HS-27A (cell line): ENCODE results near the gene MLC1.

Experiments used
- DNase-seq: peaks from one replicate; pipeline ENCODE4 v3.0.0-alpha.2; 2012; ENCODE audit warnings: low read depth, missing footprints

Gene MLC1

DNA sequence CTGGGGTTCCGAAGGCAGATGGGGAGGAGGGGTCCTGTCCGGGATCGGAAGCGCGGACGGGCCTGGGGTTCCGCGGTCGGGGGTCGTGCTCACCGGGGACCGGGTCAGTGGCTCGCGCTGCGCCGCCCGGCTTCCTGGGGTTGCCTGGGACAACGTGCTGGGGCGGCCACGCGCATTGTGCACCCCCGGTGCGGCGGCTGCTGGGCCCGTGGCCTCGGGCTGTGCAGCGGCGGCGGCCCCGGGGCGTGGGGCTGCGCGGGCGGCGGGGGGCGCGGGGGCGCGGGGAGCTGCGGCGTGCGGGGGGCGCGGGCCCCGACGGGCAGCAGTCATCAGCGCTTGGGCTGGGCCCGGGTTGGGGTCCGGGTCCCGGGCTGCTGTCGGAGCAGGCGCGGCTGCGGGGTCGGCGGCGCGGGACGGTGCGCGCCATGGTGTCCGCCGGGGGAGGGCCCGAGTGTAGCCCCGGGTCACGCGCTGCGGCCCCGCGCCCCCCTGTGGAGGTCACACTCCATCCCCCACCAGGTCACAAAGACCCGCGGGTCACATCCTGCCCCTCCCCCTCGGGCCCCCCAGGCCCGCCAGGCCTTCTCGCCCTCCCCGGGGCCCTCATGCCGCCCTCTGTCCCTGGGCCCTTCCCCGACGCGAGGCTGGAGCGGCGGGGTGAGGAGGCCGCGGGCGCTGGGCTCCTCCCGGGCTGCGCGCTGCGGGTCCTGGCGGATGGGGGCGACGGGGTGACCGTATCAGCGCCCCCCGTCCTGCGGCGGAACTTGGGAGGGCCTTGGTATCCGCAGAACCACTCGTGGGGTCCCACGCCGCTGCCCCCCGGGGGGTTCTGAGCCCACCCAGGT, 26.9 kb downstream of the MLC1 start, which contains the start of gene TTLL8:
Gene TTLL8 (minus strand): TSS at position 238 of the 845 bp plus-strand sequence.
- no peak for DNase-seq

DNA sequence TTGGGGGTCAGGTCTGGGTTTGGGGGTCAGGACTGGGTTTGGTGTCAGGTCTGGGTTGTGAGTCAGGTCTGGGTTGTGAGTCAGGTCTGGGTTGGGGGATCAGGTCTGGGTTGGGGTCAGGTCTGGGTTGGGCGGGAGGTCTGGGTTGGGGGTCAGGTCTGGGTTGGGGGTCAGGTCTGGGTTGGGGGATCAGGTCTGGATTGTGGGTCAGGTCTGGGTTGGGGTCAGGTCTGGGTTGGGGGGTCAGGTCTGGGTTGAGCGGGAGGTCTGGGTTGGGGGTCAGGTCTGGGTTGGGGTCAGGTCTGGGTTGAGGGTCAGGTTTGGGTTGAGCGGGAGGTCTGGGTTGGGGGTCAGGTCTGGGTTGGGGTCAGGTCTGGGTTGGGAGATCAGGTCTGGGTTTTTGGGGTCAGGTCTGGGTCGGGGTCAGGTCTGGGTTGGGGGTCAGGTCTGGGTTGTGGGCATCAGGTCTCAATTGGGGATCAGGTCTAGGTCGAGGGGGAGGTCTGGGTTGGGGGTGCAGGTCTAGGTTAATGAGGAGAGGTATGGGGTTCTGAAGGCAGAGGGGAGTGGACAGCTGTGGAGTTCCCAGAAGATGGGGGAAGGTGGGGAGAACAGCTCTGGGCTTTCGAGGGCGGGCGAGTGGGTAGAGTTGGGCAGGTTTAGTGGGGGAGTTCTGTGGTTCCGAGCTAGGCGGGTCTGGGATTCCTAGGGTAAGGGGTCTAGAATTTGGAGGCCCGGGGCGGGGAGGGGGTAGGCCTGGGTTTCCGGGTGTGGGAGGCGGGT, 27.8 kb downstream of the MLC1 start:
- no peak for DNase-seq

DNA sequence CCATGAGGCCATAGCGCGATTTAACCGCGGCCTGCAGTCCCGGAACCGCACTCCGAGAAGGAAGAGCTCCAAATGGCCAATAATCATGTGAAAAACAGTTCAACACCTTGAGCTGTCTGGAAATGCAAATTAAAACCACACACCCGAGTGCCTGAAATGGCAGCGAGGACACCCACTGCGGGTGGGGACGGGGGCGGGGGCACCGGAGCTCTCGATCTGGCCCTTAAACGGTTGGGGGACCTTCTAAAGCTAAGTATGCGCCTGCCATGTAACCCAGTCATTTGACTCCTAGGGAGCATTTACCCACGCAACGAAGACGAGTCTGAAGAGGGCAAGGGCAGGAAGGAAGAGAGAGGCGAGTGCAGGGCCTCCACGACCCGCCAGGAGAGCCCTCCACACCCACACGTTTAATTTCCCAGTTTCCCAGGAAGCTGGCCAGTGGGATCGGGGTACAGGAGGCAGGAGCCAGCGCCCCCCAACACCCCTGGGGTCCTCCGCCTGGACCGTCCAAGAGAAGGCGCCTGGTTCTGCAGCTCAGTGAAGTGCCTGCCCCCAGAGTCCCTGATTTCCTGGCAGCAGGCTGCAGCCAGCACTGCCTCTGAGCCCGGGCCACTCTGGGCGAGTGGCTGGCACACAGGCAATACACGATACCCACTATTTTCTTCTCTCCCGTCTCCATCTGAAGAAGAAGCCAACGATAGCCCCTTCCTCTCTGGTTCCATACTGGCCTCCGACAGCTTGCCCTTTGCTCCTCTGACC, 28.8 kb downstream of the MLC1 start:
- DNase-seq, result no peak

DNA sequence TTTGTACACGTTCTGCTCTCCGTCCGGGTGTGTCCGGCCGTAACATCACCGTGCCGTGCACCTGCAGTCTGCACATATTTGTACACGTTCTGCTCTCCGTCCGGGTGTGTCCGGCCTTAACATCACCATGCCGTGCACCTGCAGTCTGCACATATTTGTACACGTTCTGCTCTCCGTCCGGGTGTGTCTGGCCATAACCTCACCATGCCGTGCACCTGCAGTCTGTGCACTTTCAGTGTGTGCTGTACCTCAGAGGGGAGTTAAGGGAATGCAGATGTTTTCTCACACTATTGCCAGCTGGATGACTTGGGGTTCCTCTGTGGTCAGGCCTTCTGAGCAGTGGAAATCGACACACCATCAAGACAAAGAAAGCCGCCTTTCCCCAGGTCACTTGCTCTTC, 31.4 kb downstream of the MLC1 start:
- no peak for DNase-seq

DNA sequence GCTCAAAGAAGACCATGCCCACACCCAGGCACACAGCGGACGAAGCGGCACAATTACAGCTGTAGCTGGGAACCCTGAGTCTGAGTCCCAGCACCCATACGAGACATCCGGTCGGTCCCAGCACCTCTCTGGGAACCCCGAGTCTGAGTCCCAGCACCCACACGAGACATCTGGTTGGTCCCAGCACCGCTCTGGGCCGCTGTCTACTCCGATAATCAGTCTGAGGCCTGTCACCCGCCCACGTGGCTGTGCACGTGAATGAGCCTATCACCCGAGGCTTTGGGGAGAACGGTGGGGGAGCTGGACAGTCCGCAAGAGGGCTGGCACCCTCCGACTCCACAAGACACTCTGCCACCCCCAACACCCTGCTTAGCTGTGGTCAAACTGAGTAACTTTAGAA, 33.3 kb downstream of the MLC1 start:
- DNase-seq, result no peak

DNA sequence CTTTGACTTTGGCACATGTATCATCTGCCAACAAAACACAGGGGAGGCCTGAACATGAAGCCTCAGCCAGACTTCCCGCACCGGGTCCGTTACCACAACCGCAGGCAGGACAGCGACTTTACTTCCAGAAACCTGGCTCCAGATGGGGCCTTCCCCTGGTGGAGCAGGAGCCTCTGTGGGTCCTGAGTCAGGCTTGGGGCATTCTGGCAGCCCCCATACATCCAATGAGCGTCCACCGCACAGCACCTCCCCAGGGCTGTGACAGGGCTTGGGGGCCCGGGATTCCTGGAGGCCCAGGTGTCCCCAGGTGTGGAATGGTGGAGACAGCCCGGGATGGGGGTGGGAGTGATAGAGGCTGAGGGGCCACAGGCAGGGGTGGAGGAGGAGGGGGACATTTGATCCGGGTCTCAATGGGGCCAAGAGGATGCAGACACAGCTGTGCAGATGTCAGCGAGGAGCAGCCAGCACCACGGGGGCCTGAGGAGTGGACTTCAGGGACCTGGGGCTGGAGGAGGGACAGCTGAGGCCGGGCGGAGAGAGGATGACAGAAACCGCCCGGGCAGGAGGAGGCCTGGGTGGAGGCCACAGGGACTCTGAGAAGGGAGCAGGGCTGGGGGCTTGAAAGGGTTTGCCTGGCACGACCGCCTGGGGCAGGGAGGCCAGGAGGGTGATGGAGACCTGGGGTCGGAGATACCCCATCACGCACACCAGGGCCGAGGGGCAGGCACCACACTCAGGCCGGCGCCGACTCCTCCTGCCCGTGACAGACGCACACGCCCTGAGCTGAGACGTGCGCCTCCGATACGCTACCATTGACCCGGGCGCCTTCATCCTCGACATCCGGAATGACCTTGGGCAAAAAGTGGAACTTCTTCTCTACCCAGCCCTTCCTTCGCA, 35.7 kb downstream of the MLC1 start:
- DNase-seq, result no peak

DNA sequence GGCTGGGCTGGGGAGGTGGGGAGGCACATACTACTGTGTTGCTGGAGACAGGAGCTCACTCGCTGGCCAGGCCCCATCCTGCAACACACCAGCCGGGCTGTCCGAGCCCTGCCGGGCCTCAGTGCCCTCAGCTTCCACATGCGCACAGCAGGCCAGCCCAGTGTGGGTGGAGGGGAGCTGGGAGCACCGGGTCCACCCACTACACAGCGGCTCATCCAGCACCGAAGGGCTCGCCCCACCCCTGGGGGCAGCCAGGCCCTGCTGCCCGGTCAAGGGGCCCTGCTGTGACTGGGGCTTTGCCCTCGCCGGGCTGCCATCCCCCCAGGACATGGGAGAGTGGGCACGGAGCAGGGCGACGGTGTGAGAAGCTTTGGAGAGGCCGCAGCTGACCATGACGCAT, 36.4 kb downstream of the MLC1 start:
- DNase-seq, result no peak

DNA sequence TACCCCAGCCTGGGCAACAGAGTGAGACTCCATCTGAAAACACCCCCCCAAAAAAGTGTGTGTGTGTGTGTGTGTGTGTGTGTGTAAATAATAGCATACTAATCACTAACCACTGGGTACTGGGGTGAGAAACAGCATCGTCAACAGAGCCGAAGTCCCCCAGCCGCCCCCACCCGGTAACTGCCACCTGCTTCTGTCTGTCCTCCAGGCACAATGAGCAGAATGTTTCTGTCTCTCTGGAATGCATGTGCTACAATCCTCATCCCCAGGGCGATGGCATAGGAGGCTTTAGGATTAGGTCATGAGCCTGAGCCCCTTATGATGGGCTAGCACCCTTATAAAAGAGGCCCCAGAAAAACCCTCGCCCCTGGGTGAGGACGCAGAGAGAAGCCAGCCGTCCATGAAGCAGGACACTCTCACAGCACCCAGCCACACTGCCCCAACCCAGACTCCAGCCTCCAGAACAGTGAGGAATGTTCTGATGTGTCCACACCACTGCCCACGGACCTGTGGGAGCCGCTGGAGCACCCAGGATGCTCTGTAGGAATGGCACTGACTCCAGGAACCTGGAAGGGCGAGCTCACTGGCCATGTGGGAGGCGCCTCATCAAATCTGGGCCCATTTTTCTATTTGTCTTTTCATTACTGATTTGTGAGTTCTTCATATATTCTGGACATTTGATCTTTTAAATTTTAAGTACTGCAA, 37.0 kb downstream of the MLC1 start:
- no peak for DNase-seq

DNA sequence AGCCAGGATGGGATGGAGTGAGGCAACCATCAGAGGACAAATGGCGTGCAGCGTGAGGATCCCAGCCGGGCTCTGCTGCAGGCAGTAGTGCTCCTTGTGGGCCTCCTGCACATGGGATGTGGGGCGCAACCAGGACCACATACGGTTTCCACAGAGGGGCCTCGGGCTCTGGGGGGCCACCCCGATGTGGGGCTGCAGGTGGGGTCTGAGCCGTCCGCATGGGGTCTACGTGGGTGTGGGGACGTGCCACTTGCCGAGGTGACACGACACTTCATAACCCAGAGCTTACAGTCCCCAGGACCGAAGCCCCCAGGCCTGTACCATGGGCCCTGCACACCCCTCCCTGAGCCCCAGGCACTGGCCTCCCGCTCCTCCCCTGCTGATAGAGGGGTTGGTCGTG, 37.9 kb downstream of the MLC1 start:
- no peak for DNase-seq

DNA sequence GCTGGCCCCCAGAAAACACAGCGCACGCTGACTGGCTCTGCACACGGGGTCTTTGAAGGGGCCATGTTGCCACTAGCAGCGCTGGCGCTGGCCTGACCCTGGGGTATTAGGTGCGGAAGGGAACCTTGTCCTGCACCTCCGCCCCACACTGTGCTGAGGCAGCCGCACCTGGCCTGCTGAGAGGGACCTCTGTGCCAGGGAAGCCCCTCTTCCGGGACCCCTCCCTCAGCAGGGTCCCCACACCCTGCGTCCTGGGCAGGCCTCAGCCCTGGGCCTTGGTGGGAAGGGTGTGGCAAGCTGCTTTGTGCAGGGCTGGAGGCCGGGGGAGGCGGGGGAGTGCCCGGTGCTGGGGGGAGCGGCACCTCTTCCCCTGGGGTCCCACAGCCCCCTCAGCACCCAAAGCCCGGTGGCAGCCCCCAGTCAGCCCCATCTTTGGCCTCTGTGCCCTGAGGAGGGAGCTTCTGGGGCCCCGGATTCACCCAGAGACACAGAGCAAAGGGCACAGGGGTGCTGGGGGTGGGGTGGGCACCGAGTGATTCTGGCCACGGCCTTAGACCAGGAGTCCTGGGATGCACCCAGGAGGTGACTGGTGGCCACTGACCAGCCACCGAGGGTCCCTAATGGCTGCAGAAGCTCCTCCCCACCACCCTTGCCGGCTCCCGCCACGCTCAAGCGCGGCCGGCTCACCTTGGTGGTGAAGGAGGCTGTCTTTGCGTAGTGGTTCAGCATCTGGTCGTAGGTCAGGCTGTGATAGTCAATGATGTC, 38.6 kb downstream of the MLC1 start:
- DNase-seq, result no peak

DNA sequence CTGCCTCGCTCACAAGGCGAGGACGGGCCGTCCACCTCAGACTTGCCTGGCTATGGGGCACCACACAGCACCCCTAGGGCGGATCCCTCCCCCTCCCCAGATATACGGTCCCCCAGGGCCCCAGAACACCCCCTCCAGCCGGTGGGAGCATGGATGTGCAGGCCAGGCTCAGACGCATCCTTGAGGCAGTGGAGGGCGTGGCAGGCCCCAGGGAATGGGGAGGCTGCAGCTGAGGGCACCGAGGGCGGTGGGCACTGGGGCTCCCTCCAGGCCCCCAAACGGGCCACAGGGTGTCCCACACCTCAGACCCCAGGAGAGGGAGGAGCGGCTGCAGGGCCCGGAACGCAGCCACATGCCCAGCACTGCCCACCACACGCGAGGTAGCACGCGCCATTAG, 39.2 kb downstream of the MLC1 start:
- no peak for DNase-seq

DNA sequence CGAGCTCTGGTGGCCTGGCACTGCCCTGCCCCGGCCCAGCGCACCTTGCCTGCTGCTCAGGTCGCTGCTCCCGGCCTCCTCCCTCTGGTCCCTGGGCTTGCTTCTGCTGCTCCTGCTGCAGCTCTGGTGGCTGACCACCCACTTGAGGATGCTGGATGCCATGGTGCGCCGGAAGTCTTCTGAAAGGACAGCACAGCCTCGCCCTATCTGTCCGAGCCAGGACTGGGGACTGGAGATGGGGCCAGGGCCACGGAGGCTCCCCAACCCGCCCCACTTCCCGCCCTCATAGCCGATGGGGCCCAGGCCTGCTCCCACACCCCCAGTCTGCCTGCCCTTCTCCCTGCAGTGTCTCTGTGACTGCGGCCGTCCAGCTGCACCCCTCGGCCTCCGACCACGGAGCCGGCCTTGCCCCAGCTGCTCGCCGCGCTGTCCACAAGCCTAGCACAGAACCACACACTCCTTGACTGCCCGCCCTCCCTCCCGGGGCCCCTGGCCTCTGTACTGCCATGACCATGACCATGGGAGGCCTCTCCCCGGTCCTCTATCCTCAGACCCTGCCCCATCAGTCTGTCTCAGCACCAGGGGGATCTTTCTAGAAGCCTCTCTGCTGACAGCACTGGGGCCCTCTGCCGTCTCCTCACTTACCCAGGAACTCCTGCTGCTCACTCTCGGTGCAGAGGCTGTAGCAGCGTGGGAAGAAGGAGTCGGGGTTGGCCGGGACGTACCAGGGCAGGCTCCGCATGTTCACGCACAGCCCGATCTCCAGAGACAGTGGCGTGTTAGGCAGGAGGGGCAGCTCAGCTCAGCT, 39.8 kb downstream of the MLC1 start:
- DNase-seq, result no peak

DNA sequence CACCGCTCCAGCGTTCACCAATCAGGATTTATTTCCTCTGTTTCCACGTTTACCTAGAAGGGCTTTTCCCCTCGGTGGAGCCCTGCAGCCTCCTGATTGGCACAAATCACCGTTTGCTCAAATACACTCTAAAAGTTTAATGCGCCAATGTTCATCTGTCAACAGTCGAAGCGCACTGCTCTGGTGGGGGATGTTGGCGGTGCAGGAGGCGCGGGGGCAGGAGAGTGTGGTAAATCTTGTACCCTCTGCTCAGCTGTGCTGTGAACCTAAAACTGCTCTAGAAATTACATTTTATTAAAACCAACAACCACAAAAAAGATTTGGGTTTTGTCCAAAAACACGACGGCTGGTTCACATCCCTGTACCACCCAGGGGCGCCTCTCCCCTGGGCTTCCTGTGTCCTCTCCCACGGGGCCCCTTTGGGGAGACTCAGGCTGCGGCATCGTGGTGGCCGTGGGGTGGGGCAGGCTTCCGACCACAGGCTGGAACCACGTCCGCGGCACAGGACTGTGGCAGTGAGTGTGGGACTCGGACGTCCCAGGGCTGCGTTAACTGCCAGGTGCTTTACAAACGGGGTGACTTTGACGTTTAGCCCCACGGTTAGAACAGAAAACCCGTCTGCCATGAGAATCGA, 40.6 kb downstream of the MLC1 start:
- no peak for DNase-seq

DNA sequence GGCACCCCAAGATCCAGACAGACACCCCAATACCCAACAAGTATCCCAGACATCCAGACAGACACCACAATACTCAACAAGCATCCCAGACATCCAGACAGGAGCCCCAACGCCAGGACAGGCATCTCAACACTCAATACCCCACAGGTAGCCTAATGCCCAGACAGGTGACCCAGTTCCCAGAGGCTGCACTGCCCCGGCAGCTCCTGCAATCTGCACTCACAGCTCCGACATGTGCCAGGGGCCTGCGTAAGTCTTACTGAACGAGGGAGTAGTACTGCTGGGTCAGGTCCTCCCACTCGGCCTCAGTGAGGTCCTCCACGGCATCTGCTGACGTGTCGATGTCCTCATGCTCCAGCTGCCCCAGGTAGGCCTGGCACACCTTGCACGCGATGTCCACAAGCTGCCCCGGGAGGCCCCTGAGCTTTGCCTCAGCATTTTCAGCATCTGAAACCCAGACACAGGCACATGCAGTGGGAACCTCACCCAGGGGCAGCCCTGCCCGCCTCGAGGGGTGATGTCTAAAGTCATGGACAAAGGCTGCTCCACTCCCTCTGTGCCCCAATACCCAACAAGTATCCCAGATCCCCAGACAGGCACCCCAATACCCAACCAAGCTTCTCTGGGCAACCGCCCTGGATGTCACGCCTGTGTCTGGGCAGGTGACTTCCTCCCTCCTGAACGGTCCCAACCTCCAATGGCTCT, 43.7 kb downstream of the MLC1 start:
- DNase-seq, result no peak

DNA sequence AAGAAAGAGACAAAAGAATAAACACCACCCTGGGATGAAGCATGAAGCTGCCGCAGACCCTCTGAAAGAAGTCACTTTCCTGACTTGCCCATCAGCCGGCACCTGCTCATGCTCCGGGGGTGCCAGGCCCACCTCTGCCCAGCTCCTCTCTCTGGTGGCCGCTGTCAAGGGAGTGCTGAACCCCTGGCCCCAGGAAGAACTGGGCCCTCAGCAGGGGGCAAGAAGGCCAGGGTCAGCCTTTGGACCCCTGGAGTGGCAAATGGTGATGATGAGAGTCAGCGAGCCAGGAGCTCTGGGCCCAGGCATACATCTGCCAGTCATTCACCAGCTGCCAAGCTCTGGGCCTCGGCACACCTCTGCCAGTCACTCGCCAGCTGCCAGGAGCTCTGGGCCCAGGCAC, 44.5 kb downstream of the MLC1 start:
- no peak for DNase-seq

DNA sequence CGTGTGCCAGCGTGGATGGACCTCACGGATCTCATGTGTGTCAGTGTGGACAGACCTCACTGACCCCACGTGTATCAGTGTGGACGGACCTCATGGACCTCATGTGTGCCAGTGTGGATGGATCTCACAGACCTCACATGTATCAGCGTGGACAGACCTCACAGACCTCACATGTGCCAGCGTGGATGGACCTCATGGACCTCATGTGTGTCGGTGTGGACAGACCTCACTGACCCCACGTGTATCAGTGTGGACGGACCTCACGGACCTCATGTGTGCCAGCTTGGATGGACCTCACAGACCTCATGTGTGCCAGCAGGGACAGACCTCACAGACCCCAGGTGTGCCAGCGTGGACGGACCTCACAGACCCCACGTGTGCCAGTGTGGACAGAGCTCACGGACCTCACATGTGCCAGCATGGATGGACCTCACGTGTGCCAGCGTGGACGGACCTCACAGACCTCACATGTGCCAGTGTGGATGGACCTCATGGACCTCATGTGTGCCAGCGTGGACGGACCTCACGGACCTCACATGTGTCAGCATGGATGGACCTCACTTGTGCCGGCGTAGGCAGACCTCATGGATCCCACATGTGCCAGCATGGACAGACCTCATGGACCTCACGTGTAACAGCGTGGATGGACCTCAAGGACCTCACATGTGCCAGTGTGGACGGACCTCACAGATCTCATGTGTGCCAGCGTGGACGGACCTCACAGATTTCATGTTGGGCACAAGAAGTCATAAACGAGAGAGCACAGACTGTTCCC, 45.4 kb downstream of the MLC1 start:
- DNase-seq, result no peak

DNA sequence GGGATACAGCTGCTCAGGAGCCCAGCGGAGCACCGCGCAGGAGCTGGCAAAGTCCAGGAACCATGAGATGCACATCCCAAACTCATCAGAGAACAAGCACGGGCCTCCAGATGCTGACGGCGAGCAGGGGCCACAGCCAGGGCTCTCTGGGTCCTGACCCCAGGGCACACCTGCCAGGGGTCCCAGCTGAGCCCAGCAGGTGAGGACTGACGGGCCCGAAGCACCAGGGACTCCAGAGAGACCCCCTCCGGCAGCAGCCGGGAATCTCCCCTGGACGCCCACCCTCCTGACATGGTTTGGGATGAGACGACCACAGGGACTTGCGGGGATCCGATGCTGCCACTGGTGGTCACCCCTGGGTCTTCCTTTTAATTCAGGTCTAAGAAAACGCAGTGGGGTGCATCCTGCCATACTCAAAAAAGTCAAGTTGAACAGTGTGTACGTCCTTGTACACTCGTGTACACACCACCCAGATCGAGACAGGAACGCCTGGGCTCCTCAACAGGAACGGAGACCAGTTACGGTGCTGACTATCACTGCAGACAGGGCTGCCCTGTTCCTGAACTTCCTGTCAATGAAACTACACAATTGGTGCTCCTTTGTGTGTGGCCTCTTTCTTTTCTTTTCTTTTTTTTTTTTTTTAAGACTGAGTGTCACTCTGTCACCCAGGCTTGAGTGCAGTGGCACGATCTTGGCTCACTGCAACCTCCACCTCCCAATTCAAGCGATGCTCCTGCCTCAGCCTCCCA, 49.1 kb downstream of the MLC1 start:
- DNase-seq, result no peak
